ENCODE results near the gene RAI2.

DNA sequence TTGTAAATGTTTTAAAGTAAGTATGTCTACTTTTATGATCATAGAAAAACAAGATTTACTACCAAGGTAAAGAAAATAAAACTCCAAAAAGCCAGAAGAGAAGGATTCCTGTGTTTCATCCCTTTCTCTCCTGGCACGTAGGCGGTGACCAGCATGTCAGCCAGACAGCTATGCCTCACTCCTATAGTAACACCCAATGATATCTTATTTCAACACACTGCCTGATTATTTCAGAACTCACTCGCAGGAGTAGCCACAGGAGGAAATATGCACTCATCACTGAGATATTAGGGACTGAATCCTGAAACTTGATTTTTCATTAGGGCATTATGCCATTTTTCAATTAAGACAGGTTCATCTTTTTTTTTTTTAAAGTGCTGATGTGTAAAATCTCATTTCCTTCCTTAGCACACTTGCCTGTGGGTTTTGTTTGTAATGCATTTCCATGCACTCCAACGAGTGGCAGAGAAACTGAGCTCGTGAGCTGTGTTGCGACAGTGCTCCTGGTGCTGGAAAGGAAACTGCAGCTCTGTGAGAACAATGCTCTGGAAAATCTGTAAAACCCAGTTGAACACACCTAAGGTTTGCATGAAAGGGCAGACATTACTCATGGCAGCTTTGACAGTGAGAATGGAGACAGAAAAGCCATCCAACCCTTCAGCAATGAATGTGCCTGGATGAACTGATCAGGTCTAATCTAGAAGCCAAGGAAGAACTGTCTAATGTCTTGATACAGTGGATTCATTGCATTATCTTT lies 18.2 kb downstream of the RAI2 start:
- TF ChIP-seq POLR2AphosphoS5 (IDR thresholded peaks at IDR 0.05; ENCODE audit: borderline replicate concordance, low read depth, low read length): no peak
- TF ChIP-seq EZH2 (IDR thresholded peaks at IDR 0.05): no peak
- no peak for TF ChIP-seq FOXP2 (optimal IDR thresholded peaks at IDR 0.05; ENCODE audit: control extremely low read depth, extremely low read length, insufficient read depth)
